Measurements from ENCODE around the gene LRRC8A. TPM values are rescaled to one million over a fixed set of nuclear protein-coding genes. Genes with fewer than 3 reads are reported as not detected.

Gene LRRC8A
- total and polyA plus RNA-seq, 2 donors from 2014 or later: 18.5 to 37.4 TPM

- intact Hi-C loops (cut with DNase I): no loop called here
- no peak overlapping the region for H3K9ac ChIP-seq (ENCODE audit: low read length in 3 of 3)
- H3K4me1 ChIP-seq (ENCODE audit: control insufficient read depth in 2 of 3, insufficient read depth in 2 of 3, low read depth in 1 of 3, low read length in 3 of 3): no peaks in the 10 kb centered on the region
- TF ChIP-seq CTCF (IDR thresholded peaks at IDR 0.05; ENCODE audit: borderline replicate concordance, extremely low read depth, insufficient read depth): no peak
- no peaks in the 10 kb centered on the region for H3K27me3 ChIP-seq (ENCODE audit: control insufficient read depth, insufficient read depth, low read length)
- FAIRE-seq: no peak
- no peaks in the 10 kb centered on the region for H3K9me3 ChIP-seq (ENCODE audit: control insufficient read depth in 2 of 3, insufficient read depth in 1 of 3, low read length in 3 of 3)
- H3K36me3 ChIP-seq (ENCODE audit: control insufficient read depth in 2 of 3, insufficient read depth in 3 of 3, low read length in 3 of 3): peaks cover 0 to 4% (median 0%) of the 10 kb centered on the region in 3 donors
- no peak overlapping the region for H3K27ac ChIP-seq (ENCODE audit: low read depth in 2 of 2, low read length in 2 of 2)
- no peak overlapping the region for H3K4me3 ChIP-seq (ENCODE audit: low read length in 3 of 3)
- DNase-seq: peak in 2 of 5 donors; percentile 25 to 61
Observed at GRCh38 chr9:128835246-128836210, 46.4 kb upstream of the LRRC8A start.

GRCh38 chr9:128836509-128837145, 45.3 kb upstream of the LRRC8A start:
- peak in 2 of 5 donors; percentile 23 to 39 for DNase-seq
- TF ChIP-seq CTCF (IDR thresholded peaks at IDR 0.05; ENCODE audit: borderline replicate concordance, extremely low read depth, insufficient read depth): no peak
- H3K9me3 ChIP-seq (ENCODE audit: control insufficient read depth in 2 of 3, insufficient read depth in 1 of 3, low read length in 3 of 3): no peaks in the 10 kb centered on the region
- no peaks in the 10 kb centered on the region for H3K4me1 ChIP-seq (ENCODE audit: control insufficient read depth in 2 of 3, insufficient read depth in 2 of 3, low read depth in 1 of 3, low read length in 3 of 3)
- H3K9ac ChIP-seq (ENCODE audit: low read length in 3 of 3): no peak overlapping the region
- peaks cover 0 to 4% (median 0%) of the 10 kb centered on the region in 3 donors for H3K36me3 ChIP-seq (ENCODE audit: control insufficient read depth in 2 of 3, insufficient read depth in 3 of 3, low read length in 3 of 3)
- no peaks in the 10 kb centered on the region for H3K27me3 ChIP-seq (ENCODE audit: control insufficient read depth, insufficient read depth, low read length)
- H3K27ac ChIP-seq (ENCODE audit: low read depth in 2 of 2, low read length in 2 of 2): no peak overlapping the region
- H3K4me3 ChIP-seq (ENCODE audit: low read length in 3 of 3): no peak overlapping the region
- FAIRE-seq: no peak
- intact Hi-C loops (cut with DNase I): no loop called here

- H3K9ac ChIP-seq (ENCODE audit: low read length in 3 of 3): no peak overlapping the region
- no peaks in the 10 kb centered on the region for H3K27me3 ChIP-seq (ENCODE audit: control insufficient read depth, insufficient read depth, low read length)
- H3K4me1 ChIP-seq (ENCODE audit: control insufficient read depth in 2 of 3, insufficient read depth in 2 of 3, low read depth in 1 of 3, low read length in 3 of 3): no peaks in the 10 kb centered on the region
- TF ChIP-seq CTCF (IDR thresholded peaks at IDR 0.05; ENCODE audit: borderline replicate concordance, extremely low read depth, insufficient read depth): no peak
- FAIRE-seq (no peak), DNase-seq (peak in 2 of 5 donors; percentile 15 to 20)
- H3K36me3 ChIP-seq (ENCODE audit: control insufficient read depth in 2 of 3, insufficient read depth in 3 of 3, low read length in 3 of 3): peaks cover 0 to 8% (median 0%) of the 10 kb centered on the region in 3 donors
- intact Hi-C loops (cut with DNase I): no loop called here
- no peak overlapping the region for H3K27ac ChIP-seq (ENCODE audit: low read depth in 2 of 2, low read length in 2 of 2)
- no peaks in the 10 kb centered on the region for H3K9me3 ChIP-seq (ENCODE audit: control insufficient read depth in 2 of 3, insufficient read depth in 1 of 3, low read length in 3 of 3)
- no peak overlapping the region for H3K4me3 ChIP-seq (ENCODE audit: low read length in 3 of 3)
Observed at GRCh38 chr9:128838338-128838737, 43.6 kb upstream of the LRRC8A start.

Data from kidney (tissue), 14 donors.